DMS153 (cell line): ENCODE results near the gene C1orf56.
A peak's percentile ranks its signal among the peaks of the same experiment; 100 is the strongest.
"Not testable (repeated sequence)": the region's sequence is repeated elsewhere in the genome, so short reads cannot be mapped to it uniquely, and the experiment has no call there.

Experiments used
- DNase-seq: peaks from one replicate; lab custom pipeline; 2025; lab: John Stamatoyannopoulos, UW

The C1orf56 gene

GRCh38 chr1:151061704-151062103 is 14.2 kb downstream of the C1orf56 start:
- DNase-seq, result no peak

GRCh38 chr1:151062741-151063371 is 15.3 kb downstream of the C1orf56 start:
- DNase-seq, result no peak

GRCh38 chr1:151065089-151065645 is 17.6 kb downstream of the C1orf56 start:
- DNase-seq, result no peak

- no peak for DNase-seq
Measured at GRCh38 chr1:151067185-151067584, 19.6 kb downstream of the C1orf56 start.

- no peak for DNase-seq
Measured at GRCh38 chr1:151069103-151069486, 21.5 kb downstream of the C1orf56 start.

- peak; percentile 95 for DNase-seq
Measured at GRCh38 chr1:151070474-151071276, 23.1 kb downstream of the C1orf56 start, which contains the start of gene GABPB2. Gene GABPB2, plus strand, starts transcription at chr1:151070761. Its CDS starts 17,429 bp downstream, at chr1:151088190.

GRCh38 chr1:151072224-151072623 is 24.7 kb downstream of the C1orf56 start:
- DNase-seq, result no peak

GRCh38 chr1:151085953-151086559 is 38.5 kb downstream of the C1orf56 start:
- no peak for DNase-seq

- not testable (repeated sequence) for DNase-seq
Measured at GRCh38 chr1:151097426-151097825, 49.9 kb downstream of the C1orf56 start.

- DNase-seq, result no peak
Measured at GRCh38 chr1:151098126-151098525, 50.6 kb downstream of the C1orf56 start.
